Activated CD4-positive, alpha-beta T cell treated with anti-CD3 and anti-CD28 coated beads, Interleukin-2, amount 10 ng/mL, durations not matched to agents 24 days and 14 days (primary cell): ENCODE measurements around the gene FAT3. TPM values are rescaled to one million over a fixed set of nuclear protein-coding genes. Genes with fewer than 3 reads are reported as not detected.

ENCODE experiments used
- DNase-seq: peaks from one replicate; pipeline ENCODE4 v3.0.0; 2022
- H3K27ac Mint-ChIP-seq: one replicate; pipeline ENCODE4 v1.8.0; 2022; ENCODE audit warnings: mild to moderate bottlenecking, mixed read lengths
- H3K27me3 Mint-ChIP-seq: one replicate; pipeline ENCODE4 v1.8.0; 2022; ENCODE audit warnings: mixed read lengths
- H3K36me3 Mint-ChIP-seq: one replicate; pipeline ENCODE4 v1.8.0; 2022; ENCODE audit warnings: low read depth, mild to moderate bottlenecking, mixed read lengths
- H3K4me1 Mint-ChIP-seq: one replicate; pipeline ENCODE4 v1.8.0; 2021; ENCODE audit warnings: mixed read lengths
- H3K4me3 Mint-ChIP-seq: one replicate; pipeline ENCODE4 v1.8.0; 2022; ENCODE audit warnings: mild to moderate bottlenecking, moderate library complexity, mixed read lengths
- H3K9me3 Mint-ChIP-seq: one replicate; pipeline ENCODE4 v1.8.0; 2021; ENCODE audit warnings: mixed read lengths
- intact Hi-C: fragments of 100-400 bp; cut with micrococcal nuclease; formaldehyde crosslinking; loops from one replicate; pipeline ENCODE4 v1.15.1; 2023
- total RNA-seq: library from RNA; stranded (reverse); gene quantifications from 2 replicates; pipeline ENCODE4 v1.2.3, GENCODE V29; 2022

The FAT3 gene
- total RNA-seq, 1 donor from 2014 or later = not detected

- H3K4me1 Mint-ChIP-seq = no peaks in the 10 kb centered on the region
- H3K36me3 Mint-ChIP-seq = no peaks in the 10 kb centered on the region
- no peak for DNase-seq
- intact Hi-C loops = no loop called here
- no peaks in the 10 kb centered on the region for H3K27me3 Mint-ChIP-seq
- H3K9me3 Mint-ChIP-seq = no peaks in the 10 kb centered on the region
- H3K27ac Mint-ChIP-seq = no peak overlapping the region
- H3K4me3 Mint-ChIP-seq = no peak overlapping the region
Observed at GRCh38 chr11:92253421-92253820, 28.8 kb downstream of the FAT3 start.

- intact Hi-C loops = no loop called here
- Mint-ChIP-seq H3K27ac (no peak overlapping the region), H3K27me3 (no peaks in the 10 kb centered on the region), H3K4me1 (no peaks in the 10 kb centered on the region), H3K36me3 (no peaks in the 10 kb centered on the region), H3K4me3 (no peak overlapping the region), H3K9me3 (no peaks in the 10 kb centered on the region)
- DNase-seq = no peak
Observed at GRCh38 chr11:92253945-92254344, 29.3 kb downstream of the FAT3 start.

- Mint-ChIP-seq H3K27ac (no peak overlapping the region), H3K36me3 (no peaks in the 10 kb centered on the region), H3K27me3 (no peaks in the 10 kb centered on the region), H3K9me3 (no peaks in the 10 kb centered on the region), H3K4me1 (no peaks in the 10 kb centered on the region), H3K4me3 (no peak overlapping the region)
- intact Hi-C loops = no loop called here
- no peak for DNase-seq
Observed at GRCh38 chr11:92257536-92257935, 32.9 kb downstream of the FAT3 start.

- H3K9me3 Mint-ChIP-seq = no peaks in the 10 kb centered on the region
- H3K4me1 Mint-ChIP-seq = no peaks in the 10 kb centered on the region
- intact Hi-C loops = no loop called here
- no peaks in the 10 kb centered on the region for H3K36me3 Mint-ChIP-seq
- H3K27me3 Mint-ChIP-seq = no peaks in the 10 kb centered on the region
- no peak overlapping the region for H3K27ac Mint-ChIP-seq
- H3K4me3 Mint-ChIP-seq = no peak overlapping the region
- no peak for DNase-seq
Observed at GRCh38 chr11:92259861-92260260, 35.2 kb downstream of the FAT3 start.

GRCh38 chr11:92264350-92264749 lies 39.7 kb downstream of the FAT3 start:
- Mint-ChIP-seq H3K4me3 (no peak overlapping the region), H3K36me3 (no peaks in the 10 kb centered on the region)

GRCh38 chr11:92266806-92267205 lies 42.2 kb downstream of the FAT3 start:
- H3K27ac Mint-ChIP-seq = no peak overlapping the region
- no peak overlapping the region for H3K4me3 Mint-ChIP-seq
- no peak for DNase-seq
- H3K36me3 Mint-ChIP-seq = no peaks in the 10 kb centered on the region
- intact Hi-C loops = no loop called here
- H3K9me3 Mint-ChIP-seq = no peaks in the 10 kb centered on the region
- H3K27me3 Mint-ChIP-seq = no peaks in the 10 kb centered on the region
- no peaks in the 10 kb centered on the region for H3K4me1 Mint-ChIP-seq

More at GRCh38 chr11:92264350-92264749, 39.7 kb downstream of the FAT3 start:
- Mint-ChIP-seq H3K9me3 (no peaks in the 10 kb centered on the region), H3K27ac (no peak overlapping the region), H3K27me3 (no peaks in the 10 kb centered on the region), H3K4me1 (no peaks in the 10 kb centered on the region)
- intact Hi-C loops = no loop called here
- DNase-seq = no peak

GRCh38 chr11:92267278-92267677 lies 42.7 kb downstream of the FAT3 start:
- Mint-ChIP-seq H3K27me3 (no peaks in the 10 kb centered on the region), H3K27ac (no peak overlapping the region), H3K4me1 (no peaks in the 10 kb centered on the region), H3K9me3 (no peaks in the 10 kb centered on the region), H3K36me3 (no peaks in the 10 kb centered on the region), H3K4me3 (no peak overlapping the region)
- no peak for DNase-seq
- intact Hi-C loops = no loop called here

GRCh38 chr11:92267968-92268367 lies 43.4 kb downstream of the FAT3 start:
- Mint-ChIP-seq H3K27ac (no peak overlapping the region), H3K36me3 (no peaks in the 10 kb centered on the region), H3K9me3 (no peaks in the 10 kb centered on the region), H3K4me3 (no peak overlapping the region), H3K27me3 (no peaks in the 10 kb centered on the region), H3K4me1 (no peaks in the 10 kb centered on the region)
- no peak for DNase-seq
- intact Hi-C loops = no loop called here

GRCh38 chr11:92268546-92268945 lies 43.9 kb downstream of the FAT3 start:
- no peak for DNase-seq
- H3K27ac Mint-ChIP-seq = no peak overlapping the region
- H3K4me1 Mint-ChIP-seq = no peaks in the 10 kb centered on the region
- intact Hi-C loops = no loop called here
- no peaks in the 10 kb centered on the region for H3K36me3 Mint-ChIP-seq
- H3K27me3 Mint-ChIP-seq = no peaks in the 10 kb centered on the region
- no peak overlapping the region for H3K4me3 Mint-ChIP-seq
- no peaks in the 10 kb centered on the region for H3K9me3 Mint-ChIP-seq

GRCh38 chr11:92269021-92269420 lies 44.4 kb downstream of the FAT3 start:
- no peaks in the 10 kb centered on the region for H3K27me3 Mint-ChIP-seq
- intact Hi-C loops = no loop called here
- no peak overlapping the region for H3K4me3 Mint-ChIP-seq
- no peak overlapping the region for H3K27ac Mint-ChIP-seq
- H3K36me3 Mint-ChIP-seq = no peaks in the 10 kb centered on the region
- no peaks in the 10 kb centered on the region for H3K4me1 Mint-ChIP-seq
- H3K9me3 Mint-ChIP-seq = no peaks in the 10 kb centered on the region
- DNase-seq = no peak

- no peaks in the 10 kb centered on the region for H3K9me3 Mint-ChIP-seq
- H3K27me3 Mint-ChIP-seq = no peaks in the 10 kb centered on the region
- no peak for DNase-seq
- H3K36me3 Mint-ChIP-seq = no peaks in the 10 kb centered on the region
- intact Hi-C loops = no loop called here
- H3K4me1 Mint-ChIP-seq = no peaks in the 10 kb centered on the region
- no peak overlapping the region for H3K4me3 Mint-ChIP-seq
- H3K27ac Mint-ChIP-seq = no peak overlapping the region
Observed at GRCh38 chr11:92269841-92270240, 45.2 kb downstream of the FAT3 start.

GRCh38 chr11:92272651-92273050 lies 48.0 kb downstream of the FAT3 start:
- Mint-ChIP-seq H3K36me3 (no peaks in the 10 kb centered on the region), H3K4me3 (no peak overlapping the region), H3K4me1 (no peaks in the 10 kb centered on the region), H3K27ac (no peak overlapping the region), H3K27me3 (no peaks in the 10 kb centered on the region), H3K9me3 (no peaks in the 10 kb centered on the region)
- no peak for DNase-seq
- intact Hi-C loops = no loop called here
